HG03521 (cell line): Measurements from ENCODE around the gene GAB2.

Source experiments
- ATAC-seq: cut with Tn5 transposase; IDR thresholded peaks from one replicate; pipeline ENCODE4 v1.9.1; 2021; ENCODE audit warnings: mild to moderate bottlenecking, moderate library complexity; ENCODE audit not compliant: unreplicated experiment

Gene GAB2

DNA sequence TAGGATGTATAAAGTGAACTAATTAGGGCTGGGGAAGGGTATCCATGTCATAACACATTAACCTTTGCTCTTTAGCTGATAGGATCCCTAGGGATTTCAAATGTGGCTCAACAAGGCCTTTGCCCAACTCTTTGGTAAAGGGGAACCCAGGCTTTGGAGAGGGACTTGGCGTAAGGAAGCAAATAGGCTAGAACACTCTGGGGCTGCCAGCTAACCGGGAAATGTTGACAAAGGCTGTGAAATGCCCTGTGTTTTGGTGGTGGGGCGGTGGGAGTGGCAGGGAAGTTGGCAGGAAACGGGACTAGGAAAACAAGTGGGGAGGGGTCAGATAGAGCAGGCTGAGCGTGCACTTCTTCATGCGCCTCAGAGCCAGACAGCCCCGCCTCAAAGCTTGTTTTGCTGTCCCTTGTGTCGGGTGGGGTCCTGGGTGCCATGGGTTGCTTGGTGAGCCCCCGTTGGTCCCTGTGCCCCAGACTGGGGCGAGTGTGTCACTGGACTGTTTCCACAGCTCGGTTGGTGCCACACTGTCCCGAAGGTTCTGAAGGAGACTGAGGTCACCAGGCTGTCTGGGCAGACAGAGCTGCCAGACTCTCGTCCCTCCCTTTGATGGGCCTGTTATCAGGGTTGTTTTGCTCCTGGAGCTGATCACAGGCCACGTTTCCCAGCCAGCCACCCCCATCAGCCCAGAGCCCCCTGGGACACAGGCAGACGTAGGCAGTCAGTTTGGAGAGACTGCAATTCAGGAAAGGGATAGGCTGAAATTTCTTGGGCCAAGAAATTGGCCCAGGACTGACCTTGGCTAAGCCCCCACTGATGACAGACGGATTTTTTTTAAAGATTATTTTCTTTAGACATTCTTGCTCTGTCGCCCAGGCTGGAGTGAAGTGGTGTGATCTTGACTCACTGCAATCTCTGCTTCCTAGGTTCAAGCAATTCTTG lies 248.8 kb downstream of the GAB2 start:
- no peak for ATAC-seq

DNA sequence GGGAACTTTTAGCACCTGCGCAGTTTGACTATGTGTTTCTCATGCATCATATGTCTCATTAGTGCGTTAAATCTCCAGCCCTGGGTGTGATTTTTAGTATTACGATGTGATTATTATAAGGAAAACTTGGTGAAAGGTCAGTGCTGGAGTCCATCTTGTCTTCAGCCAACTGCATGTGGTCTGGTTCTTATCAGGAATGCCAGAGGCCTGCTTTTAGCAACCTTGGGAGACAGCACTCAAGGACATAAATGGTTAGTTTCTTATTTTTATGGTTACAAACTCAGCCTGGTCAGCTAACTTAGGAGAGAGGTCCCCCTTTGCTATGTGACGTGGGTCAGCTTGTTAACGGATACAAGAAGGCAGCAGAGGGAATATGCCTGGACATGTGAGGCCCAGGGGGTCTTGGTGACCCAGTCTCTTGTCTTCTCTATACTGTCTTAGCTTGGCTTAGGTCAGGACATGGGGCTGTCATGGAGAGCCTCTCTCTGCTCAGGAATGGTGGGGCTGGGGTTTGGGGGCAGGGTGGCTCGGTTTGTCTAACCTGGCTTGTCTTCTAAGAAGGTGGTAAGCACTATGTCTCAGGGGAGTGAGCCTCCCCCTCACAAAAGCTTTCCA lies 250.7 kb downstream of the GAB2 start:
- no peak for ATAC-seq
